Mucosa of gallbladder (tissue), 1 donor: Measurements from ENCODE around the gene PDCL2. TPM values are rescaled to one million over a fixed set of nuclear protein-coding genes. Genes with fewer than 3 reads are reported as not detected.
"Not testable (repeated sequence)": the region's sequence is repeated elsewhere in the genome, so short reads cannot be mapped to it uniquely, and the experiment has no call there.

Source experiments
- DNase-seq: peaks from one replicate; pipeline ENCODE4 v3.0.0-alpha.2; 2020; ENCODE audit warnings: low spot score
- total RNA-seq: library from RNA; stranded (reverse); gene quantifications from one replicate; pipeline ENCODE4 v1.2.1, GENCODE V29; 2021
- donor health status: DM: no; HTN: no; CAD: no.

The PDCL2 gene, protein sequence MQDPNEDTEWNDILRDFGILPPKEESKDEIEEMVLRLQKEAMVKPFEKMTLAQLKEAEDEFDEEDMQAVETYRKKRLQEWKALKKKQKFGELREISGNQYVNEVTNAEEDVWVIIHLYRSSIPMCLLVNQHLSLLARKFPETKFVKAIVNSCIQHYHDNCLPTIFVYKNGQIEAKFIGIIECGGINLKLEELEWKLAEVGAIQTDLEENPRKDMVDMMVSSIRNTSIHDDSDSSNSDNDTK
- not detected for total RNA-seq

DNA sequence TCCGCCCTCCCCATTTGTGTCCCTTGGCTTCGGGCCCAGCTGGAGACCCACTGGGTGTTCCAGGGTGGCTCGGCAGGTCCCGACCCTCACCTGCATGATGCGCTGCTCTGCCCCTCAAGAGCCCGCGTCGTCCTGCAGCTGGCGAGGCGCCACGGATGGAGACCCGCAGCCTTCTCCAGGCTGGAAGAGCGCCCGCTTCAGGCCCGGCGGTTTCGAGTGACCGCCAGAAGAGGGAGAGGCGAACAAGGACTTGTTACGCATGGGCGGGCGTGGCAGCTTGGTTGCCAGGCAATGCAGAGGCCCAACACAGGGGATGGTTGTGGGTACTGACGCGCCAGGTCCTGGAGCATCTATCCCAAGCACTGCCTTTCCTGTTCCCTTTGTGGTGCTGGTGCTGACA lies at the start of gene PDCL2:
PDCL2 (minus strand) TSS at position 232 of the 400 bp plus-strand sequence; CDS start at position 96, 136 bp downstream.
- no peak for DNase-seq

DNA sequence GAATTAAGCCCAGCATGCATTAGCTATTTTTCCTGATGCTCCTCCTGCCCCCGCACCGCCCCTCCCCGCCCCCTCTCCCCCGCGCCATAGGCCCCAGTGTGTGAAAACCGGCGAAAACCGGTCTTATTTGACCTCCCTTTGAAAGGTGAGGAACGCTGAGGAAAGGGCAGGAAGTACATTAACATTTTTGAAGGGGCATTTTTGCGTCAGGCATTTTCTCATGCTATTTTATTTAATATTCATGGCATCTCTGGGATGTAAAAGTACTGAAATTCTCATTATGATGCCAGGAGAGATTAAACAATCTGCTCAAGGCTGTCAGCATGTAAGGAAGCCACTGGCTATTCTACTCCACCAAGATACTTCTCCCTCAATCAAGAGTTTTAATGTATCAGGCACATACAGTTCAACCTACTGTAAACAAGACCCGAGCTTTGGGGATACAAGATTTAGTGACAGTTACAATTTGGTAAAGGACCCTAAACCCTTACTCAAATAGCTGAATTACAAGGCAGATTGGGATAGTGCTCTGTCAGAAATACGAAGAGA lies 45.3 kb upstream of the PDCL2 start:
- DNase-seq = no peak

- no peak for DNase-seq
Measured at GRCh38 chr4:55636656-55636999, 44.6 kb upstream of the PDCL2 start.

GRCh38 chr4:55635741-55636655 lies 44.0 kb upstream of the PDCL2 start, which contains the start of gene NMU:
NMU (minus strand) TSS chr4:55636298; CDS start chr4:55636192, 106 bp downstream.
- no peak for DNase-seq

- DNase-seq = no peak
Measured at GRCh38 chr4:55635282-55635681, 43.2 kb upstream of the PDCL2 start.

- DNase-seq = no peak
Measured at GRCh38 chr4:55634417-55635128, 42.5 kb upstream of the PDCL2 start.

DNA sequence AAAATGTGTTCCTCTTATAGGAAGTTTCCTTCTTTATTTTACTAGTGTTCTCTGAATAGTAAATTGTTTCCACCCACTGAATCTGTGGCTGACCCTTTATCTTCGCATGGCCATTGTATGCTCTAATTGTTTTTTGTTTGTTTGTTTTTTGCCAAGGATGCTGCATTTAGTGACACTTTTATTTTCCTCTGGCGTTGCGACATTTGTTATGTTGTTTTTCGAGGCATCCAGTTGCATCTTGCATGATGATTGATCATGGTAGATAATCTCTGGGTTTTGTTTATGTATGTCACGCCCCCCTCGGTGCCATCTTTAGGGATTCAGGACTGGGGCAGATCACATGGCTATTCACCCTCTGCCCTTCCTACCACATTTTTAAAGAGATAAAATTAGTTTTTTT lies 41.9 kb upstream of the PDCL2 start:
- DNase-seq = no peak

- DNase-seq = no peak
Measured at GRCh38 chr4:55625835-55626234, 33.8 kb upstream of the PDCL2 start.

GRCh38 chr4:55624063-55624462 lies 32.0 kb upstream of the PDCL2 start:
- not testable (repeated sequence) for DNase-seq

GRCh38 chr4:55618546-55619143 lies 26.6 kb upstream of the PDCL2 start:
- no peak for DNase-seq

GRCh38 chr4:55617587-55618197 lies 25.6 kb upstream of the PDCL2 start:
- DNase-seq = no peak

GRCh38 chr4:55615008-55615407 lies 23.0 kb upstream of the PDCL2 start:
- no peak for DNase-seq

- DNase-seq = no peak
Measured at GRCh38 chr4:55613621-55614020, 21.6 kb upstream of the PDCL2 start.

DNA sequence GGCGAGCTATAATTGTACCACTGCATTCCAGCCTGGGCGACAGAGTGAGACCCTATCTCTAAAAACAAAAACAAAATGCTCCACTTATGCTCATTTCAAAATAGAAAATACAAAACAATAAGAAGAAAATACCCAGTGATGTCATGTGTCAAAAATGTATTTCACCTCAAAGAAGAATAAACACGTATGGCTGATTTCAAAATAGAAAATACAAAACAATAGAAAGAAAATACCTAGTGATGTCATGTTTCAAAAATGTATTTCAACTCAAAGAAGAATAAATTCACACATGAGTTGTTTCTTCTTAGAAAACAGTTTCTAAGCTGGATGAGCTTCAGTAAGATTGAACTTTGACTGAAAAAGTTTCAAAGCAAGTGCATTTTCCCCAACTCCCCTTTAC lies 20.3 kb upstream of the PDCL2 start:
- no peak for DNase-seq

GRCh38 chr4:55611358-55612059 lies 19.5 kb upstream of the PDCL2 start:
- DNase-seq = no peak

- DNase-seq = no peak
Measured at GRCh38 chr4:55610381-55610780, 18.3 kb upstream of the PDCL2 start.

DNA sequence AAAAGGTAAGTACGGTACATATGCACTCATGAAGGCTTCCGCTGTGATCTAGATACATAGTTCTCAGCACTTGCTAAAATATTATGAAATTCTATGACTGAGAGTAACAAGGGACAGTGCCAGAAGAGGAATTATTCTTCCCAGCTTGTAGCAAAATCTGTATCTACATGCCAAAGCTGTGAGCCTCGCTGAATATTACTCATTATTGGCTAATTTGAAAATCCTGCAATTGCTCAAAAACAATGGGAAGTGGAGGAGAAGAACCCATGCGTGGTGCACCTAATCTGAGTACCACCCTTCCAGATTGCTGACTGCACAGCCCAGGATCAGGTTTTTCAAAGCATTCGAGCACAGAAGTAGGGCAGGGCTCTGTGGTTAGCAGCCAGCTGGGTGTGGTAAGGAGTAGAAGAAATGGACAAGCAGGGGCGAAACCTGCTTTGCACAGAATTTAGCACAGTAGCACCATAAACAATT lies 17.4 kb upstream of the PDCL2 start:
- no peak for DNase-seq

GRCh38 chr4:55608591-55608990 lies 16.5 kb upstream of the PDCL2 start:
- DNase-seq = no peak

DNA sequence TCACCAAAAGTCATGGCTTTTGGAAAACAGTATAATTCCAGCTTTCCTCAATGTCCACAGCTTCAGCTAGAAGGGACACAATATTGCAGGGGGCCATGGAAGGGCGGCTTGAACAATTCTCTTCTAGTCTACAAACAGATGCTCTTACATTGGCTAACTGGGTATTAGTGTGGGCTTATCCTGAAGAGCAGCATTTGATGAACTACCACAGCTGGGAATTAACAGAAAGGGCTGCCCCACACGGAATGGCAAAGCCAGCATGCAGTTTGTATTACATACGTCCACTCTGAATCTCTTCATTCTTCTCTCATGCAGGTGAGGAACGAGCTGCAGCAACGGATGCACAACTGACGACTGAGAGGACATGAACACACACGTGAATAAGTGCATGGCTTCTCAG lies 13.0 kb upstream of the PDCL2 start:
- DNase-seq = no peak

DNA sequence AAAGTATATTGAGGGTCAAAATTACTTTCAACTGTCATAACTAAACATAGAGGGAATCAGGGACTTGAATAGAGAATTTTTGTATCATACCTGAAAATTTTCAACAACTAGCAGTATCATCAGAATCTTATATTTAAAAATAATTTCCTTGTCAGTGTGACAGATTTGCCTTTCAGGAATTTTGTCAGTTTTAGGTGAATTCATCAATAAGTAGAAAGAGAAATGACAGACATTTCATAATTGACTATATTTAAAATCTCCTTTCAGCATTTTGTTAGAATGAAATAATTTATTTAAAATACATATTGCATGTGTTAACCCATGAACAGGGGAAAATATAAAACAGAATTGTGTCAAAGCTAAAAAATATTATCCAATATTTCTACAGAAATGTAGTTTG lies 8.6 kb upstream of the PDCL2 start:
- no peak for DNase-seq

DNA sequence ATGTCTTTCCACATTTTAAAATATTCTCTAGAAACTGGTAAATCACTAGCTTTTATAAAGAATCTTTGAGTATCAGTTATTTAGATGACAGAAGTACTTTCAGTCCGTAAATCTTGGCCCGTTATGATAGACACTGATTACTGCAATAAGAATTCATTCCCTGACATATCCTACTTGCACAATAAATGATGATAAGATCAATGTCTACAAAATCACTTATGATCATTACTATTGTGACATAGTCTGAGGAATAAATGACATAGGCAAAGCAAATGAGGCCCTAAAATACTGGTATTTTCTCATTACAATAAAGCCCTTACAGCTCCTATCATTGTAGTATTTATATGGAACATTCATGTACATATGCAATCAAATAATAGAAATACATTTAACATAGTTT lies 6.6 kb upstream of the PDCL2 start:
- no peak for DNase-seq
